Neural cell (in vitro differentiated cells): ENCODE measurements around the gene UNC119B.

ENCODE experiments used
- EP300 ChIP-seq: fragments of 450-650 bp; conservative IDR thresholded peaks from 2 replicates; pipeline ENCODE4 v1.6.1; 2014; ENCODE audit warnings: antibody characterized with exemption, mild to moderate bottlenecking, moderate library complexity; ENCODE audit not compliant: poor library complexity, severe bottlenecking
- EZH2 ChIP-seq: fragments of 200-600, 300-800 bp; shearing (Covaris generic), sonication (generic); IDR thresholded peaks from 2 replicates; pipeline ENCODE4 v1.6.1; 2014; ENCODE audit warnings: antibody characterized with exemption, low read length, borderline replicate concordance, mild to moderate bottlenecking; ENCODE audit not compliant: insufficient read depth, poor library complexity, severe bottlenecking
- MXI1 ChIP-seq: fragments of 450-650 bp; conservative IDR thresholded peaks from 2 replicates; pipeline ENCODE4 v1.6.1; 2014; ENCODE audit warnings: antibody characterized with exemption, mild to moderate bottlenecking; ENCODE audit not compliant: poor library complexity, severe bottlenecking
- POLR2AphosphoS5 ChIP-seq: IDR thresholded peaks from 2 replicates; pipeline ENCODE4 v1.6.1; 2012
- RAD21 ChIP-seq: fragments of 450-650 bp; conservative IDR thresholded peaks from 2 replicates; pipeline ENCODE4 v1.6.1; 2014; ENCODE audit warnings: antibody characterized with exemption, mild to moderate bottlenecking, moderate library complexity
- SMC3 ChIP-seq: fragments of 450-650 bp; conservative IDR thresholded peaks from 2 replicates; pipeline ENCODE4 v1.6.1; 2014; ENCODE audit warnings: antibody characterized with exemption, mild to moderate bottlenecking, moderate library complexity; ENCODE audit not compliant: poor library complexity
- TAF1 ChIP-seq: IDR thresholded peaks from 2 replicates; pipeline ENCODE4 v1.6.1; 2012; ENCODE audit warnings: low read depth
- TF ChIP-seq, protein P1 (sequence below): fragments of 450-650 bp; IDR thresholded peaks from 2 replicates; pipeline ENCODE4 v1.5.1; 2014; ENCODE audit warnings: antibody characterized with exemption, mild to moderate bottlenecking, moderate library complexity; ENCODE audit not compliant: poor library complexity, severe bottlenecking
- TF ChIP-seq, protein P2 (sequence below): IDR thresholded peaks from 2 replicates; pipeline ENCODE4 v1.6.1; 2012; ENCODE audit warnings: borderline replicate concordance

DNA sequence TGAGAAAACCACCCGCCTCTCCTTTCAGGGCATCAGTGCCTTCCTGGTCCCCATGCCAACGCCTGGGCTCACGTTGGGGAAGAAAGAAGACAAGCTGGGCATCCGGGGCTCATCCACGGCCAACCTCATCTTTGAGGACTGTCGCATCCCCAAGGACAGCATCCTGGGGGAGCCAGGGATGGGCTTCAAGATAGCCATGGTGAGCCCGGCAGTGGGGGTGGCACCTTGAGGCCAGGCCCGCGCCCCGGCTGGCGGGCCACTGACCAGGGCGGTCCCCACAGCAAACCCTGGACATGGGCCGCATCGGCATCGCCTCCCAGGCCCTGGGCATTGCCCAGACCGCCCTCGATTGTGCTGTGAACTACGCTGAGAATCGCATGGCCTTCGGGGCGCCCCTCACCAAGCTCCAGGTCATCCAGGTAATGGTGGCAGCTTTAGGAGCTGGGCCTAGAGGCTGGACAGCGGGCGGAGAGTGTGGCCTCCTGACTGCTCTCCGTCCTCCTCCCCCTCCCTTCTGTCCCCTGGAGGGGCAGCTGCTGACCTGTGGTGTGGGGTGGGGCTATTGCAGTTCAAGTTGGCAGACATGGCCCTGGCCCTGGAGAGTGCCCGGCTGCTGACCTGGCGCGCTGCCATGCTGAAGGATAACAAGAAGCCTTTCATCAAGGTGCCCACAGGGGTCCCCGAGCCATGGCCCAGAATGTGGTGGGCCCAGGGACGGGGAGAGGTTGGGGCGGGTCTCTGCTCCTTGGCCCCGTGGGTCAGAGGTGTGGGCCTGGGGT, 28.2 kb downstream of the UNC119B start:
- TF ChIP-seq EP300 (no peak), POLR2AphosphoS5 (no peak), SMC3 (no peak), EZH2 (no peak), RAD21 (no peak), TAF1 (no peak), MXI1 (no peak)
- TF ChIP-seq, protein P1, sequence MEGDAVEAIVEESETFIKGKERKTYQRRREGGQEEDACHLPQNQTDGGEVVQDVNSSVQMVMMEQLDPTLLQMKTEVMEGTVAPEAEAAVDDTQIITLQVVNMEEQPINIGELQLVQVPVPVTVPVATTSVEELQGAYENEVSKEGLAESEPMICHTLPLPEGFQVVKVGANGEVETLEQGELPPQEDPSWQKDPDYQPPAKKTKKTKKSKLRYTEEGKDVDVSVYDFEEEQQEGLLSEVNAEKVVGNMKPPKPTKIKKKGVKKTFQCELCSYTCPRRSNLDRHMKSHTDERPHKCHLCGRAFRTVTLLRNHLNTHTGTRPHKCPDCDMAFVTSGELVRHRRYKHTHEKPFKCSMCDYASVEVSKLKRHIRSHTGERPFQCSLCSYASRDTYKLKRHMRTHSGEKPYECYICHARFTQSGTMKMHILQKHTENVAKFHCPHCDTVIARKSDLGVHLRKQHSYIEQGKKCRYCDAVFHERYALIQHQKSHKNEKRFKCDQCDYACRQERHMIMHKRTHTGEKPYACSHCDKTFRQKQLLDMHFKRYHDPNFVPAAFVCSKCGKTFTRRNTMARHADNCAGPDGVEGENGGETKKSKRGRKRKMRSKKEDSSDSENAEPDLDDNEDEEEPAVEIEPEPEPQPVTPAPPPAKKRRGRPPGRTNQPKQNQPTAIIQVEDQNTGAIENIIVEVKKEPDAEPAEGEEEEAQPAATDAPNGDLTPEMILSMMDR = no peak
- TF ChIP-seq, protein P2, sequence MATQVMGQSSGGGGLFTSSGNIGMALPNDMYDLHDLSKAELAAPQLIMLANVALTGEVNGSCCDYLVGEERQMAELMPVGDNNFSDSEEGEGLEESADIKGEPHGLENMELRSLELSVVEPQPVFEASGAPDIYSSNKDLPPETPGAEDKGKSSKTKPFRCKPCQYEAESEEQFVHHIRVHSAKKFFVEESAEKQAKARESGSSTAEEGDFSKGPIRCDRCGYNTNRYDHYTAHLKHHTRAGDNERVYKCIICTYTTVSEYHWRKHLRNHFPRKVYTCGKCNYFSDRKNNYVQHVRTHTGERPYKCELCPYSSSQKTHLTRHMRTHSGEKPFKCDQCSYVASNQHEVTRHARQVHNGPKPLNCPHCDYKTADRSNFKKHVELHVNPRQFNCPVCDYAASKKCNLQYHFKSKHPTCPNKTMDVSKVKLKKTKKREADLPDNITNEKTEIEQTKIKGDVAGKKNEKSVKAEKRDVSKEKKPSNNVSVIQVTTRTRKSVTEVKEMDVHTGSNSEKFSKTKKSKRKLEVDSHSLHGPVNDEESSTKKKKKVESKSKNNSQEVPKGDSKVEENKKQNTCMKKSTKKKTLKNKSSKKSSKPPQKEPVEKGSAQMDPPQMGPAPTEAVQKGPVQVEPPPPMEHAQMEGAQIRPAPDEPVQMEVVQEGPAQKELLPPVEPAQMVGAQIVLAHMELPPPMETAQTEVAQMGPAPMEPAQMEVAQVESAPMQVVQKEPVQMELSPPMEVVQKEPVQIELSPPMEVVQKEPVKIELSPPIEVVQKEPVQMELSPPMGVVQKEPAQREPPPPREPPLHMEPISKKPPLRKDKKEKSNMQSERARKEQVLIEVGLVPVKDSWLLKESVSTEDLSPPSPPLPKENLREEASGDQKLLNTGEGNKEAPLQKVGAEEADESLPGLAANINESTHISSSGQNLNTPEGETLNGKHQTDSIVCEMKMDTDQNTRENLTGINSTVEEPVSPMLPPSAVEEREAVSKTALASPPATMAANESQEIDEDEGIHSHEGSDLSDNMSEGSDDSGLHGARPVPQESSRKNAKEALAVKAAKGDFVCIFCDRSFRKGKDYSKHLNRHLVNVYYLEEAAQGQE = no peak
